Mesenchymal stem cell (in vitro differentiated cells and primary cell): ENCODE measurements around the gene CFAP251.

Source experiments
- DNase-seq: peaks from one replicate; pipeline ENCODE4 v3.0.0-alpha.2; 2013
- H2AFZ ChIP-seq: one replicate; pipeline ENCODE4 v1.6.1; 2013; ENCODE audit warnings: low read depth, mild to moderate bottlenecking, control low read depth, inconsistent platforms, low read length, moderate library complexity
- H2AK5ac ChIP-seq: 2 replicates; pipeline ENCODE4 v1.6.1; 2013; ENCODE audit warnings: low read length, moderate library complexity, mild to moderate bottlenecking, inconsistent platforms; ENCODE audit not compliant: severe bottlenecking
- H2BK120ac ChIP-seq: one replicate; pipeline ENCODE4 v1.6.1; 2013; ENCODE audit warnings: low read depth, mild to moderate bottlenecking, inconsistent platforms, low read length, moderate library complexity
- H2BK12ac ChIP-seq, 2 experiments: one replicate each; pipeline ENCODE4 v1.6.1; 2013; ENCODE audit warnings: inconsistent platforms in 2 of 2, low read length in 2 of 2, mild to moderate bottlenecking in 2 of 2, moderate library complexity in 2 of 2, control low read depth in 1 of 2
- H2BK15ac ChIP-seq: one replicate; pipeline ENCODE4 v1.6.1; 2013; ENCODE audit warnings: mild to moderate bottlenecking, low read depth, inconsistent platforms; ENCODE audit not compliant: poor library complexity, severe bottlenecking
- H2BK5ac ChIP-seq: 2 replicates; pipeline ENCODE4 v1.6.1; 2013; ENCODE audit warnings: low read depth, mild to moderate bottlenecking, low read length, control low read depth, inconsistent platforms; ENCODE audit not compliant: poor library complexity, severe bottlenecking
- H3K14ac ChIP-seq, 2 experiments: one replicate each; pipeline ENCODE4 v1.6.1; 2013; ENCODE audit warnings: inconsistent platforms in 2 of 2, low read length in 2 of 2, control low read depth in 1 of 2, mild to moderate bottlenecking in 1 of 2, moderate library complexity in 1 of 2
- H3K18ac ChIP-seq, 2 experiments: one replicate each; pipeline ENCODE4 v1.6.1; 2013; ENCODE audit warnings: inconsistent platforms in 2 of 2, low read length in 2 of 2, control low read depth in 1 of 2, low read depth in 1 of 2, mild to moderate bottlenecking in 1 of 2
- H3K23ac ChIP-seq, 2 experiments: one replicate each; pipeline ENCODE4 v1.6.1; 2013; ENCODE audit warnings: inconsistent platforms in 2 of 2, low read length in 2 of 2, mild to moderate bottlenecking in 2 of 2, moderate library complexity in 2 of 2, control low read depth in 1 of 2
- H3K27ac ChIP-seq: 2 replicates; pipeline ENCODE4 v1.5.1; 2013; ENCODE audit warnings: mild to moderate bottlenecking, moderate library complexity, low read length, control low read depth, inconsistent platforms; ENCODE audit not compliant: poor library complexity, severe bottlenecking
- H3K27me3 ChIP-seq, 2 experiments: 2 replicates each; pipeline versions ENCODE4 v1.6.1 to v1.7.0; 2013; ENCODE audit warnings: low read length in 2 of 2, mild to moderate bottlenecking in 2 of 2, moderate library complexity in 2 of 2, control low read depth in 1 of 2, inconsistent platforms in 1 of 2; ENCODE audit not compliant: control insufficient read depth in 1 of 2, insufficient read depth in 1 of 2
- H3K36me3 ChIP-seq, 2 experiments: 2 replicates each; pipeline versions ENCODE4 v1.6.1 to v1.7.0; 2013; ENCODE audit warnings: low read length in 2 of 2, control low read depth in 1 of 2, inconsistent platforms in 1 of 2, low read depth in 1 of 2, mild to moderate bottlenecking in 1 of 2; ENCODE audit not compliant: insufficient read depth in 2 of 2, control insufficient read depth in 1 of 2
- H3K4ac ChIP-seq, 2 experiments: one replicate each; pipeline ENCODE4 v1.6.1; 2013; ENCODE audit warnings: inconsistent platforms in 2 of 2, low read length in 2 of 2, mild to moderate bottlenecking in 2 of 2, moderate library complexity in 2 of 2, control low read depth in 1 of 2, low read depth in 1 of 2
- H3K4me1 ChIP-seq: 2 replicates; pipeline ENCODE4 v1.6.1; 2013; ENCODE audit warnings: low read depth, low read length, control low read depth; ENCODE audit not compliant: control insufficient read depth, insufficient read depth
- H3K4me2 ChIP-seq: 2 replicates; pipeline ENCODE4 v1.6.1; 2013; ENCODE audit warnings: low read length, mild to moderate bottlenecking, inconsistent platforms; ENCODE audit not compliant: poor library complexity, severe bottlenecking
- H3K4me3 ChIP-seq, 2 experiments: 2 replicates each; pipeline versions ENCODE4 v1.5.1 to v1.7.0; 2013; ENCODE audit warnings: low read length in 2 of 2, mild to moderate bottlenecking in 2 of 2, control low read depth in 1 of 2, low read depth in 1 of 2; ENCODE audit not compliant: insufficient read depth in 1 of 2
- H3K79me1 ChIP-seq: replicated peaks from 2 replicates; pipeline ENCODE4 v1.6.1; 2013; ENCODE audit warnings: mild to moderate bottlenecking, control low read depth, low read length, inconsistent platforms; ENCODE audit not compliant: poor library complexity, severe bottlenecking
- H3K9ac ChIP-seq: 2 replicates; pipeline ENCODE4 v1.7.0; 2013; ENCODE audit warnings: mild to moderate bottlenecking, low read length, moderate library complexity
- H3K9me3 ChIP-seq: 2 replicates; pipeline ENCODE4 v1.7.0; 2013; ENCODE audit warnings: mild to moderate bottlenecking, low read length; ENCODE audit not compliant: control insufficient read depth
- H4K8ac ChIP-seq: one replicate; pipeline ENCODE4 v1.6.1; 2013; ENCODE audit warnings: inconsistent platforms, mild to moderate bottlenecking, low read length, moderate library complexity
- H4K91ac ChIP-seq: one replicate; pipeline ENCODE4 v1.6.1; 2013; ENCODE audit warnings: mild to moderate bottlenecking, low read length, inconsistent platforms
- WGBS: methylation state at CpG from one replicate; pipeline ENCODE4 v1.1.7; 2013; ENCODE audit warnings: mixed read lengths; 5-methylcytosine and 5-hydroxymethylcytosine counted together

The CFAP251 gene

GRCh38 chr12:122021193-122021821, 102.9 kb downstream of the CFAP251 start:
- H2BK5ac ChIP-seq: no peak overlapping the region
- no peaks in the 10 kb centered on the region for H3K36me3 ChIP-seq
- DNase-seq: peak; percentile 34
- no peak overlapping the region for H2BK120ac ChIP-seq
- no peak overlapping the region for H3K23ac ChIP-seq
- H3K27me3 ChIP-seq: peaks cover 0 to 9% of the 10 kb centered on the region in 2 experiments
- no peak overlapping the region for H3K27ac ChIP-seq
- peak overlapping the region; percentile 43 for H3K9ac ChIP-seq
- H3K4me2 ChIP-seq: peak overlapping the region; percentile 91
- H2BK12ac ChIP-seq: no peak overlapping the region
- H2AK5ac ChIP-seq: no peak overlapping the region
- H4K8ac ChIP-seq: no peak overlapping the region
- no peak overlapping the region for H3K4ac ChIP-seq
- H3K9me3 ChIP-seq: peaks cover 9% of the 10 kb centered on the region
- H3K79me1 ChIP-seq: peaks cover 6% of the 10 kb centered on the region
- peak overlapping the region; percentile 71 for H2BK15ac ChIP-seq
- WGBS: 2% methylated on average over 55 of the region's 57 CpGs
- H2AFZ ChIP-seq: peak overlapping the region; percentile 51
- H3K4me3 ChIP-seq: peak overlapping the region; percentile 75 to 76
- peaks cover 22% of the 10 kb centered on the region for H3K4me1 ChIP-seq
- no peak overlapping the region for H3K18ac ChIP-seq
- no peak overlapping the region for H3K14ac ChIP-seq
- H4K91ac ChIP-seq: peak overlapping the region; percentile 27

DNA sequence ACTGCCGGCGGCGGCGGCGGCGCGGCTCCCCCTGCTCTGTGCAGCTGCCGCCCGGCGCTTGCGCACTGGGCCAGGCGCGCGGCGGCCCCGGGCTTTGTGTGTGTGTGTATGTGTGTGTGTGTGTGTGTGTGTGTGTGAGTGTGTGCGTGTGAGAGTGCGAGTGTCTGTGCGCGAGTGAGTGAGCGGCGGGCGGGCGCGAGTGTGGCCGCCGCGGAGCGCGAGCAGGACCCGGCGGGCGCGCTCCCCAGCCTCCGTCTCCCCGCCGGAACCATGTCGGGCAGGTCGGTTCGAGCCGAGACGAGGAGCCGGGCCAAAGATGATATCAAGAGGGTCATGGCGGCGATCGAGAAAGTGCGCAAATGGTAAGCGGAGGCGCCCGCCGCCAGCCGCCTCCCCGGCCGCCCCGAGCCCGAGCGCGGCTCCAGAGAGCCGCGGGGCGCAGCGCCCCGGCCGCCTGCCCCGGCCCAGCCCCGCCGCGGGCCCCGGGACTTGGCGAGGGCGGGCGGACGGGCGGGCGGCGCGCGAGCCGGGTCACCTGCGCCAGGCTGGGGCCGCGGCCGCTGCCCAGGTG, 103.5 kb downstream of the CFAP251 start, which contains the start of gene BCL7A:
Gene BCL7A (plus strand): TSS at position 63 of the 571 bp plus-strand sequence. CDS start 208 bp downstream, at position 271.
- Histone ChIP-seq H2BK120ac (peak within 1 kb of the TSS; percentile 54), H2AFZ (peak within 1 kb of the TSS; percentile 92), H3K14ac (peak within 1 kb of the TSS in 1 of 2 experiments; percentile 90), H3K27ac (no peak within 1 kb of the TSS), H3K9ac (peak within 1 kb of the TSS; percentile 82), H3K79me1 (peaks cover 12% of the 10 kb centered on the region), H3K4ac (peak within 1 kb of the TSS in 1 of 2 experiments; percentile 40), H2BK15ac (peak within 1 kb of the TSS; percentile 89), H3K36me3 (no peaks in the 10 kb centered on the region), H3K4me1 (peaks cover 26% of the 10 kb centered on the region), H3K23ac (peak within 1 kb of the TSS in 1 of 2 experiments; percentile 83), H2BK5ac (peak within 1 kb of the TSS; percentile 78), H3K9me3 (peaks cover 9% of the 10 kb centered on the region), H4K8ac (peak within 1 kb of the TSS; percentile 61), H3K18ac (peak within 1 kb of the TSS in 1 of 2 experiments; percentile 85), H2AK5ac (no peak within 1 kb of the TSS), H3K27me3 (peaks cover 0 to 9% of the 10 kb centered on the region in 2 experiments), H4K91ac (peak within 1 kb of the TSS; percentile 56), H3K4me3 (peak within 1 kb of the TSS; percentile 75 to 79), H3K4me2 (peak within 1 kb of the TSS; percentile 95), H2BK12ac (no peak within 1 kb of the TSS)
- WGBS: 0% methylated on average over 30 of the region's 83 CpGs
- DNase-seq: peak; percentile 88

DNA sequence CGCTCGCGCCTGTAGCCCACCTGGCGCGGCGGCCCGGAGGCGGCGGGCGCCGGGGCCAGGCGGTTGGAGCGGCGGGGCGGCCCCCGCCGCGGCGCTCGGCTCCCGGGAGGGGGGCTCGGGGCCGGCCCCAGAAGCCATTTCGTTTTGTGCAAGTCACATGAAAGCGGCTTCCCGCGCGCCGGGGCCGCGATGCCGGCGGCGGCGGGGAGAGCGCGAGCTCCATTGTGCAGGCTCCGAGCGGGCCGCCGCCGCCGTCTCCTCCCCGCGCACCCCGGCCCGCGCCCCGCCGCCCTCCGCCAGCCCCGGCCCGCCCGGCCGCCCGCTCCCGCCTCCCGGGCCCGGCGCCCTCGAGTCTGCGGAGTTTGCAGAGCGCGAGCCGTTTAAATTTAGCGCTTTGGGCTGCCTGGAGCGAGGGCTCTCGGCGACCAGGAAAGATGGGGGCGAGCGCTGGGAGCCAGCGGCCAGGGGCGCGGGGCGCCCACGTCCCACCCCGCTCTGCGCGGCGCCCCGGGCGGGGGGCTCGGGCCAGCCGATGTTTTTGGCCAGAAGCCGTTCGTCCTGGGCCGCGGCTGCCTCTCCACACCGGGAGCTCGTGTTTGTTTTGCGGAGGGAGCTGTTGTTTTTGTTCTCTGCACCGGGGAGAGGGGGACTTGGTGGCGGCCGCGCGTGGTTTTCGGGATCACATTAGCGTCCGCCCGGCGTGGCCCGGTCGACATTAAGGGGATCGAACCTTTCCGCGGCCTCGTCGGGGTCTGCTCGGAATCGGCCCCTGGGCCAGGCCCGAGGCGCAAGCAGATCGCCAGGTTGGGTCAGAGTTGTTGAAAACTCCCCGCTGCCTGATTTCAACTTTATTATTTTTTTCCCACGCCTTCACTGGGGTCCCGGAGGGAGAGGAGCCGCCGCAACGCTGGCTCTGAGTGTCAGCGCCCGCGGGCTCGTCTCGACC, 104.3 kb downstream of the CFAP251 start:
- Histone ChIP-seq H2BK5ac (peak overlapping the region; percentile 78), H3K36me3 (no peaks in the 10 kb centered on the region), H3K23ac (peak overlapping the region in 1 of 2 experiments; percentile 83), H3K18ac (peak overlapping the region in 1 of 2 experiments; percentile 67), H2AFZ (peak overlapping the region; percentile 1), H3K4me1 (peaks cover 27% of the 10 kb centered on the region), H3K27ac (peak overlapping the region; percentile 95), H2BK12ac (no peak overlapping the region), H3K4me2 (peak overlapping the region; percentile 95), H3K27me3 (peaks cover 0 to 9% of the 10 kb centered on the region in 2 experiments), H3K9ac (peak overlapping the region; percentile 82), H3K14ac (peak overlapping the region in 1 of 2 experiments; percentile 90), H3K79me1 (peaks cover 14% of the 10 kb centered on the region), H2BK15ac (peak overlapping the region; percentile 64), H3K9me3 (peaks cover 9% of the 10 kb centered on the region), H4K91ac (peak overlapping the region; percentile 28), H3K4me3 (peak overlapping the region; percentile 75 to 79), H4K8ac (peak overlapping the region; percentile 40), H2BK120ac (peak overlapping the region; percentile 54), H2AK5ac (no peak overlapping the region), H3K4ac (peak overlapping the region in 1 of 2 experiments; percentile 12)
- peak; percentile 32 for DNase-seq
- under 1% methylated on average over 99 of the region's 124 CpGs for WGBS
